GM19395 (cell line): ENCODE results near the gene PLCL1.

Source experiments
- ATAC-seq: cut with Tn5 transposase; IDR thresholded peaks from one replicate; pipeline ENCODE4 v1.9.1; 2021; ENCODE audit warnings: mild to moderate bottlenecking, moderate library complexity; ENCODE audit not compliant: unreplicated experiment

PLCL1 gene

GRCh38 chr2:197804049-197804757 is at the start of gene PLCL1:
TSS of gene PLCL1 (plus strand) at chr2:197804593.
- ATAC-seq = peak; percentile 99

DNA sequence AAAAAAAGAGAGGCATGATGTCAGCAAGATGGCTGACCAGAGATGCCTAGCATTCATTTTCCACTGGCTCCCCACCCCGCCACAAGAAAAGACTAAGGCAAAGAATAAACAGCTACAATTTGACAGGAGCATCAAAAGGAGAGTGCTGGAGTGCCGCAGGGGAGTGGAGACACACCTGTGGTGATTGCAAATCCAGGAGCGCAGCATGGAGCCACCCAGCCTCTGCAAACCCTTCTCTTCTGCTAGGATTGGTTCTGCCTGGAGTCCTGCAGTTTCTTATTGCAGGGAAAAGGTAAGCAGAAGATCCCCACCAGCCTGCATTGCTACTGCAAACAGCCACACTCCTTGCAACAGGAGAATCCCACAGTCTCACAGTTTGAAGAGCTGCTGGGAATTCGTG is 45.4 kb upstream of the PLCL1 start:
- ATAC-seq = no peak

DNA sequence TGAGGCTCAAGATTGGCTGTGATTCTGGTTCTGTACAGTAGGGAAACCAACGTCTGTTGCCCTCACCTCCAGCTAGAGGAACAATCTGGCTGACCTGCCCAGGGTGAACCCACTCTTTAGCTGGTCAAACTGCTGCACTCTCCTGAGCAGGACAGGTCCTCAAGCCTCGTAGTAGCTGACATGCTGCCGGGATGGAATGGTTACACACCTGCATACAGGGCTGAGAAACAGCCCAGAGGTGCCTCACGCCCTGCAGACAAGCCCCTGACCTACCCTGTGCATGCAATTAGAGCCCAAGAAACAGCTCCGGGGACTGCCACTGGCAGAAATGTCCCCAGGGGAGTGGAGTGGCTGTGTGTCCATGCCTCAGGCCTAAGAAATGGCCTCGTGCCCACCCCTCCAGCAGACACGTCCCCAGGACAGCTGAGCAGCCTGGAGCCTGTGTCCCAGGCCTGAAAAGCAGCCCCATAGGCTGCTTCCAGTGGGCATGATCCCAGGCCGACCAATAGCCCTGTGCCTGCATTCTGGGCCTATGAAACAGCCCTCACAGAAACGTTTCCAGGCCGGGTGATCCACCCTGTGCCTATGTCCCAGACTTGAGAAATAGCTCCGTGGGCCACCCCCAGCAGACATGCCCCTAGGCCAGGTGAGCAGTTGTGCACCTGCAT is 44.6 kb upstream of the PLCL1 start:
- no peak for ATAC-seq

- no peak for ATAC-seq
These were observed 44.1 kb upstream of the PLCL1 start for GRCh38 chr2:197760293-197760657.

GRCh38 chr2:197777823-197778407 is 26.5 kb upstream of the PLCL1 start:
- ATAC-seq = no peak

DNA sequence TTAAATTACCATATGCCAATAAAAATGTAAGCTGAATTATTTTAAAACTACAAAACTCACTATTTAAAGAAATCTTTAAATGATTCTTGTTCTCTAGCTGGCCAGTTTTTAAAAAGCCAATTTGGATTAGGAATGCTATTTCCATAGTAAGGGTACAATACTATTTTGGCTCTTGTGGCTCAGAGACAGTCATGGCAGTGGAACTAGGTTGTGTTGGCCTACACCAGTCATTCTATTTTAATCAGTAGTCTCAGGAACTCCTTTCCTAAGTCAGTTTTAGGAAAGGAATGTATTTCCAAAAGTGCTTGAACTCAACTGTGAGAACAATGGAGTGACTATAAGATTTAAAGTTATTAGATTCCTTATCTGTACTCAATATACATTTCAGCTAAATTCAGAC is 25.1 kb upstream of the PLCL1 start:
- ATAC-seq = no peak

DNA sequence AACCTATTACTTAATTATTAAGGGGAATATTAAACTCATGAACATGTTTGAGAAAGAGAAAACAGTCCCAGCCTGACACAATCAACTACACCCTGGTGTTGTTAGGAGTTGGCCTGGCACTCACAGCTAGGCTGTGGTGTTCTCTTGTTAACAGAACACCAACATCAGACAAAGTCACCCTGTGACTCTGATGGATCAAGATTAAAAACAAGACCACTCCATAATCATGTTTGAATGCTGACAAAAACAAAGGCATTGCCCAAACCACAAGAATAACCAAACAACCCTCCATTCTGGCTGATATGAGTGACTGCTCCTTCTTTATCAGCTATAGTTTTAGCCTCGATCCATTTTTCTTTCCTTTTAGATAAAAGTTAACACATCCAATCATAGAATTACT is 22.3 kb upstream of the PLCL1 start:
- no peak for ATAC-seq

GRCh38 chr2:197784956-197785941 is 19.1 kb upstream of the PLCL1 start, which contains the start of gene BOLL:
TSS of gene BOLL (minus strand) at chr2:197785319. CDS start at chr2:197781850, 3,469 bp downstream.
- ATAC-seq = no peak

GRCh38 chr2:197786010-197786877 is 18.1 kb upstream of the PLCL1 start:
- peak; percentile 79 for ATAC-seq

DNA sequence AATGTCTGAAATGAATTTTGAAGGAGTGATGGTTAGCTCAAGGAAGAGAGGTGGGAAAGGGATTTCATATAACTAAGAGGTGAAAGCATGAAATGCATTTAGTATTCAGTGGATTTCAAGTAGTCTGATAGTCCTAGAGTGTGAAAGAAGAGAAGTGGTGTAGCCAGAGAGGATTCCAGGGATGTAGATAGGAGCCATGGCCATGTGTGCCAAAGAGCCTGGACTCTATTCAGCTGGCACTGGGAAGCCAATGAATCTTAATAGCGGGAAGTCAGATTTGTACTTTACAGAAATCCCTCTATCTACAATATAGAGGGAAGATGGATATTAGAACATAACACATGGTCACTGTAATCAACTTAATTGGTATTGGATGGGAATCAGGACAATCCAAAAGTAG is 10.9 kb upstream of the PLCL1 start:
- no peak for ATAC-seq

DNA sequence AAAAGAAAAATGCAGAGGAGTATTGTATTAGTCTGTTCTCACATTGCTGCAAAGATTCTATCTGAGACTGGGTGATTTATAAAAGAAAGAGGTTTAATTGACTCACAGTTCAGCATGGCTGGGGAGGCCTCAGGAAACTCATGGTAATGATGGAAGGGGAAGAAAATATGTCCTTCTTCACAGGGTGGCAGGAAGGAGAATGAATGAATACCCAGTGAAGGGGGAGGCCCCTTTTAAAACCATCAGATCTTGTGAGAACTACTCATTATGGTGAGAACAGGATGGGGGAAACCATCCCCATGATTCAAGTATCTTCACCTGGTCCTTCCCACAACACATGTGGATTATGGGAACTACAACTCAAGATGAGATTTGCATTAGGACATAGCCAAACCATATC is 9.1 kb upstream of the PLCL1 start:
- ATAC-seq = no peak

DNA sequence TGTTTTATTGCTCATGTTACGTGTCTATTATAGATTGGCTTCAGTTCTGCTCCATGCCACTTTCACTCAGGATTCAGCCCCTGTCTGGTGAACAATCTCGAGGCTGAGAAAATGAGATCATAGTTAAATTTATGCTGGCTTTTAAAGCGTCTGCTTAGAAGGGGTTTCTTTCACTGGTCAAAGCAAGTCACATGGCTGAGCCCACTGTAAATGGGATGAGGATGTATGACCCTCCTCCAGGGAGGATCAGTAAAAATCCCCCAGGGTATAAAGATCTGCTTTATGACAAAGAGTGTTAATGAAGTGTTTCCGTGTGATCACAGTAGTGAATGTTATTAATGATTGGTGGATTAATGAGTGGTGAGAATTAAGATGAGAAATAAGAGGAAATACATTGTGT is 6.2 kb upstream of the PLCL1 start:
- ATAC-seq = no peak

- ATAC-seq = no peak
These were observed 5.3 kb upstream of the PLCL1 start for GRCh38 chr2:197799068-197799467.

DNA sequence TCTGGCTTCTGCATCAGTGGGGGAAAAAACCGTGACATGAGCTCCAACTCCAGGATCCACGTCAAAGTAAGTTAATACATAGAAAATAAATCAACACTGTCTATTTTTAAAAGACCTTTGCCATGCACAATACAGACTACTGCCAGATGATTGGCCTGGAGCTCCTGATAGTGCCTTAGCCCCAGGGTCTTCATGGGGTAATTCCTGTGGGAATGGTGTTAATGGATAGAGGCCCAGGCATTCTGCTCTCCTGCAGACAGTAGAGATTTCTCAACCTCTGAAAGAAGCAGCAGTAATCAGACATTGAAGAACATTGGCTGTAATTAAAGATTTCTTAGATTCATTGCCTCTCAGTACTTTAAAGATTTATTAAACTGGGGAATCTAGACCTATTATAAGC is 4.3 kb upstream of the PLCL1 start:
- no peak for ATAC-seq

DNA sequence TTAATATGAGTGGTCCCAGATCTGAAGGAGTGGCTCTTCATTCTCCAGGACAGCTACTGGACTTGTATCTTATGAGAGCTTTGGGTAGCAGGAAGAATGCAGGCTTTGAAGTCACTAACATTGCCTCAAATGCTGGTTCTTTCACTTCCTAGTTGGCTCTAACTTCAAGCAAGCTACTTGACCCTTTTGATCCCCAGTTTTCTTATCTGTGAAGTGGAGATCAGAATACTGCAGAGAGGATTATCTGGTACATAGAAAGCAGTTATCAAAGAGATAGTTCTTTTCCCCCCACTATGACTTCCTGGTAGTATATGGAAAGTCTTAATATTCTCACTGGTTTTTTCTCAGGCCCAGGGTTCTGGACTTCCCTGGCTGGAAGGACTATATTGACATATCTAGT is 3.4 kb upstream of the PLCL1 start:
- no peak for ATAC-seq

- ATAC-seq = no peak
These were observed 1.4 kb upstream of the PLCL1 start for GRCh38 chr2:197803033-197803444.

DNA sequence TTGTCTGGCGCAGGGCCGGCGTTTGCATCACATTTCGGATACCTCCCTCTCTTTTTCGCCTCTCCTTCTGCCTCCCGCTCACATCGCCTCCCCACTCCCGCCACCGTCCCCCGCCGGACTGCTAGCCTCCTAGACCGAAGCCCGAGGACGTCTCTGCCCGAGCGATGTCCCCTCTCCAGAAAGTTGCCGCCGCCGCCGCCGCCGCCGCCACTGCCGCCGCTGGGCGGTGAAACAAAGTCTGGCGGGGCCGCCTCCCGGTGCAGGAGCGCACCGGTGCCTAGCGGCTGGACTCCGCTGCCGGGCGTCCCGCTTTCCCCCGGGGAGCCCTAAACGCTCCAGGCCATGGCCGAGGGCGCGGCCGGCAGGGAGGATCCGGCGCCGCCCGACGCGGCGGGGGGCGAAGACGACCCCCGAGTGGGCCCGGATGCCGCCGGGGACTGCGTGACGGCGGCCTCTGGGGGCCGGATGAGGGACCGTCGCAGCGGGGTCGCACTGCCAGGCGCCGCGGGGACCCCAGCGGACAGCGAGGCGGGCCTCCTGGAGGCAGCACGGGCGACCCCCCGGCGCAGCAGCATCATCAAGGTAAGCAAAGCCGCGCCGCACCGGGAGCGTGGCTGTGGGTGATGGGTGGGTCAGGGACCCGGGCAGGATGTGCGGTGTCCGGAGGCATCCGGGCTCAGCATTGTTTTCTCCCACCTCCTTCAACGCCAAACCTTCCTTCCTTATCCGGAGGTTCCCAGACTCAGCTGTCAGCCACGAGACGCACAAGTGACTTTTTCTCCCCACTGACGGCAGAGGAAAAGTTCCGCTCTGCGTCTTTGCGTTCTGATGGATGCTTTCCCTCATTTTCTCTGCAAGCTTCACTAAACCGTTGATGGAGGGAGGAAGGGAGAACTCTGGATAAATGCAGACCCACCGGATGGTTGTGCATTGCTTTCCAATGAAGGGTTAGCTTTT is 643 bp downstream of the PLCL1 start:
- ATAC-seq = peak; percentile 39

DNA sequence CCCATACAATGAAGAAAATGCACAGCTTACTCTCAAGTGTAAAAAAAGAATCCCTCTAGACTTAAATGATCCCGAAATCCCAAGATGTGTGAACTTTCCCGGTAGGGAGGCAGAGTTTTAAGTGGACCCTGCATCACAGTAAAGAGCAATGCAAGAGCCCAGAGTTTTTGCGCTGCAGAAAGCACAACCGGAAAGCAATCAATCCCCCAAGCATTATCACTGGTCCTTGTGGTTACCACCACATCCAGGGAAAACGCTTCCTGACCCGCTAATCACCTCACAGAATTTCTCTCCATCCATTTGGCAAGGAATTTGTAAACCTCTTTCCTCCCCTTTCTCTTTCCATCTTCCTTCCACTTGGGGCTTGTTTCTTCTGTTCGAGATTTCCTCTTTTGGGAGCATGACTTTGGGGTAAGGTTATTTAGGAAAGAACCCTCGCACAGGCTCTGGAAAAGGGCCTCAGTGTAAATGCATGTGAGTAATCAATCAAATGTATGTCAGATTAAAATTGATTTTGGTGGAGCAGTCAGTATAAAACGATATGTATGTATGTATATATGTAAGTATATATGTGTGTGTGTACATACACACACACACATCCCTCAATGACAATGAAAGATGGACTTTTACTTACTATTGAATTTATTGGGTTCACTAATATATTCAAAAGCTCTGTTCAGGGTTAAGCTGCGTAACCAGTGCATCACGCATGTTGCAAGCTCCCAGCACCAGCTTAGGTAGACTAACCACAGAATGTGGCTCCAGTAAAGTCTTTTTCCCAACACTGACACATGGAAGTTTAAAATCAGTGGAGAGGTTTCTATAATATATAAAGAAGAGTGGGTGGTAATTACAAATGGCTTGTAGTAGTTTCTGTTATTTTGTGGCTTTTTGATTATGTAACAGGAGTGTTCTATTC is 1.6 kb downstream of the PLCL1 start:
- ATAC-seq = no peak
